GM12865 (cell line): Measurements from ENCODE around the gene PAXX.

Source experiments
- DNase-seq: peaks from one replicate; pipeline ENCODE4 v3.0.0; 2010; ENCODE audit warnings: low read depth
- H3K4me3 ChIP-seq: 2 replicates; pipeline ENCODE4 v1.5.1; 2011; ENCODE audit warnings: mild to moderate bottlenecking, low read depth, low read length, control low read depth
- CTCF ChIP-seq: IDR thresholded peaks from 2 replicates; pipeline ENCODE4 v1.5.1; 2011; ENCODE audit warnings: low read length, control low read depth, low read depth, inconsistent platforms; ENCODE audit not compliant: insufficient read depth; ENCODE audit errors: missing control alignments

Gene PAXX

GRCh38 chr9:136950656-136951276 is 41.5 kb upstream of the PAXX start:
- peak overlapping the region; percentile 81; the same call in 1 of the 2 replicates for H3K4me3 ChIP-seq
- DNase-seq = no peak
- no peak for TF ChIP-seq CTCF

GRCh38 chr9:136951541-136952320 is 40.5 kb upstream of the PAXX start, which contains the start of gene LCN12:
LCN12 (plus strand) TSS chr9:136952273; CDS start chr9:136952328, 55 bp downstream.
- no peak for DNase-seq
- no peak within 1 kb of the TSS for H3K4me3 ChIP-seq
- no peak for TF ChIP-seq CTCF

GRCh38 chr9:136952321-136952850 is 39.8 kb upstream of the PAXX start:
- DNase-seq = no peak
- no peak for TF ChIP-seq CTCF
- H3K4me3 ChIP-seq = no peak overlapping the region

GRCh38 chr9:136952876-136953770 is 39.1 kb upstream of the PAXX start:
- H3K4me3 ChIP-seq = no peak overlapping the region
- TF ChIP-seq CTCF = no peak
- DNase-seq = no peak

GRCh38 chr9:136953771-136954269 is 38.4 kb upstream of the PAXX start:
- TF ChIP-seq CTCF = no peak
- DNase-seq = no peak
- no peak overlapping the region for H3K4me3 ChIP-seq

- TF ChIP-seq CTCF = no peak
- no peak overlapping the region for H3K4me3 ChIP-seq
- DNase-seq = no peak
These were observed 37.7 kb upstream of the PAXX start for GRCh38 chr9:136954270-136955083.
